Stimulated activated CD4-positive, alpha-beta T cell treated with anti-CD3 and anti-CD28 coated beads, Interleukin-1b, Interleukin-23, amount 100 ng/mL, for 24 hours (primary cell): ENCODE data around the gene CDH4.

ENCODE experiments used
- DNase-seq, 4 experiments: peaks; one replicate each; pipeline ENCODE4 v3.0.0-alpha.2; 2020; ENCODE audit warnings: low read depth in 4 of 4, low spot score in 1 of 4

CDH4 gene

DNA sequence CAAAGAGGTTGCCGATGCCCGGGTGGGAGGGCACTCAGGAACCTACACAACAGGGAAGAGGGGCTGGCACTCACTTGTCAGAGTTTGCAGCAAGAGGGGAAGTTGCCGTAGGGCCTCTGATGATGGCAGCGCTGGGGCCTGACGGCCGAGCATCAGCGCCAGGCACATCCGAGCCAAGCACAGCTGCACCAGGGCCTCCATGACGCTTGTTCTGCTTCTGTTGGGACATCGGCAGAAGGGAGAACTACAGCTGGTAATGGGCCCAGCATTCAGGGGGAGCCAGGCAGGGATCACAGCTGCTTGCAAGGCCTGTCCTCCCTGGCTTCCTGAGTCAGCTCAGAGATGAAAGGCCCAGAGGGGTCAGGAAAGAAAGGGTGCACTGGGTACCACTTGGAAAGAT, 367.7 kb downstream of the CDH4 start:
- DNase-seq: no peak

DNA sequence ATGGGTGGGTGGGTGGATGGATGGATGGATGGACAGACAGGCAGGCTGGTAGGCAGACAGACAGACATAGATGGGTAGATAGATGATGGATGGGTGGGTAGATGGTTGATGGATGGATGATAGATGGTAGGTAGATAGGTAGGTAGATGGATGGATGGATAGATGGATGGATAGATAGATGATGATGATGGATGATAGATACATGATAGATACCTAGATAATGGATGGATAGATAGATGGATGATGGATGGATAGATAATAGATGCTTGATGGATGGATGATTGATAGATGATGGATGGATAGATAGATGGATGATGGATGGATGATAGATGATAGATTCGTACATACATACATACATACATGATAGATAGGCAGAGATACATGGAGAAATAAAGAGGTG, 368.1 kb downstream of the CDH4 start:
- no peak for DNase-seq

DNA sequence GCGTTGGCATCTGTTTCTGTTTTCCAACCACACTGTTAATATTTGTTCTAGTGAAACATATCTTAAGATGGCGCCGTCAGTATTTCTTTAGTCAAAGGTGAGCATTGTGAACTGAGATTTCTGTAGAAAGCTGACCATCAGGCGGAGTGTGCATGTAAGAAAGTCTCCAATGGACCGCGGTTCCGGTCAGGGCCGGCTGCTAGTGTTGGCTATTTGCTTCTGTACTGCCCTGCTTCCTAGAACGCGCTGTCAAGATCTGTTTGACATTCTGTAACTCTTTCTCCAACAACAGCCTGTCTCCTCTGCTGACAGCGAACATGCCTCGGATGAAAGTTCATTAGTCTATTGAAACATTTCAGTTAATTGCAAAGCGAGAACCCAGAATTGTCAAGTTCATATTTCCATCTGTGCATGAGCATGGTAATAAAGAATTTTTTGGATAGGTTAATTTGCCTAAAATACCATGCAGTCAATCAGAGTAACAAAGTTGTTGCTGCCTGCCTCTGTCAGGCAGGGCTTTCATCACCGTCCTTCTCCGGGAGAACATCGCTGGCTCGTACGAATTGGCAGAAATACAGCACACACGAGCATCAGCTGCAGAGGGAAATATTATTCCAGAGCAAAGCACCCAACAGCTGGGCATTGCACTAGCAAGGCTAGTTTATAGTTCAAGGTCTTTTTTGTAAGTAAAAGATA, 369.1 kb downstream of the CDH4 start:
- DNase-seq: no peak

- no peak for DNase-seq
Measured at GRCh38 chr20:61621852-61622251, 369.8 kb downstream of the CDH4 start.

DNA sequence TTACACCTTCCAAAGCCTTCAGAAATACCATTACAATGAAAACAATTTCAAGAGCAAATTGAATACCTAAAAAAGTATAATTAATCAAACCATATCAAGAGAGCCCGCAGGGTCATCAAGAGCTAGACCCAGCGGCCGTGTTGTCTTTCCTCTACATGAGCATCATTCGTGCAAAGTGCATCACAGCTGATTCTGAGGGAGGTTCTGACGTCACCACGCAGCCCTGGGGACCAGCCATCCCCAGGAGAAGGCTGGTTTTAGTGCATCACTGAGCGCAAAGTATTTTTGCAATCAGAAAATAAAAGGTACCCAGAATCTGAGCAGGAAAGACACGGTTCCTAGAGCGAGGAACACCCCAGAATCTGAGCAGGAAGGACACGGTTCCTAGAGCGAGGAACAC, 371.4 kb downstream of the CDH4 start:
- no peak for DNase-seq

- DNase-seq: no peak
Measured at GRCh38 chr20:61625246-61625645, 373.2 kb downstream of the CDH4 start.

DNA sequence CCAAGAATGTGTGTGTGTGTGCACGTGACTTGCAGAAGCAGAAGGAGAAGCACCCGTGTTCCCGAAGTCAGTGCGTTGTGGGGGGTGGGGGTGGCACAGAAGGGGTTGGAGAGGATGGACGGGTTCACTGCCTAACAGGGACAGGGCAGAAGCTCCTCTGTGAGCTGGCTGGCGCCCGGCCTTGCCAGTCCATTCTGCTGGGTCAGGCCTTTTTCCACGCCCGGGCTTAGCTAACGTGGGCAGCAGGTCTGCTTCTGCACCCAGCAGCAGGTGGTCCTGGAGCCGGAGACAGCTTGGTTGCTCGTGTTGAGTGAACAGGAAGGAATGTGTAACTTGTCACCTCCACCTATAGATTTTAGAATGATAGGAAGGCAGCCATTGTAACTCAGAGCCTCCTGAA, 374.4 kb downstream of the CDH4 start:
- no peak for DNase-seq

GRCh38 chr20:61627791-61628415, 375.8 kb downstream of the CDH4 start:
- no peak for DNase-seq

- no peak for DNase-seq
Measured at GRCh38 chr20:61628480-61628879, 376.4 kb downstream of the CDH4 start.

DNA sequence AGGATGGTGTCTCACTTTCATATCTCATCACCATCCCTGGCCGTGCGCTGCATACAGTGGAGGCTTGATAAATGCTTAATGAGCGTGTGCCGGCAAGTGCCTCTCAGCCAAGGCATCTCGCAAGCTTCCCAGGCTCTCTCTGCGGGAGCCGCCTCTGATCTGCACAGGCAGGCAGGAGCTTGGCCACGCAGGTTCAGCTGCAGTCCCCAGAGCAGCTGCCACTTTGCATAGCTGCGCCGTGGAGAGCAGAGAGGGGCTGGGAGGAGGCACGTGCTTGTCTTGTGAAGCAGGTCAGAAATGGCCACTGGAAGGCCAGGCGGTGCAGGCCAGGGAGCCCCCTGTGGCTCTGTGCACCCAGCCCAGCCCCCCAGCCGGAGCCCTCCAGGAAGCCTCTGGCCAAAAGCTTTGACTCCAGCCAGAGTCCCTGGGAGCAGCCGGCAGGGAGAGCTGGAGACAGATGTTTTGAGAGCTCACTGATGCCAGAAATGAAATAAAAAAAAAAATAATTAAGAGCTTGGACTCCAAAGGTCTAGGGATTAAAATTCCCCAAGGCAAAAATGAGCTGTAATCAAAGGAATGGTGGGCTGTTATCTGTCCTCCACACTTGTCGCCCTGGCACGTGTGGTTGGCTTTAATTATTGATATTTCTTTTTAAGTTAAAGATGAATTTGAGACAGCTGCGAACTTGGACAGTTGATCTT, 377.0 kb downstream of the CDH4 start:
- no peak for DNase-seq

DNA sequence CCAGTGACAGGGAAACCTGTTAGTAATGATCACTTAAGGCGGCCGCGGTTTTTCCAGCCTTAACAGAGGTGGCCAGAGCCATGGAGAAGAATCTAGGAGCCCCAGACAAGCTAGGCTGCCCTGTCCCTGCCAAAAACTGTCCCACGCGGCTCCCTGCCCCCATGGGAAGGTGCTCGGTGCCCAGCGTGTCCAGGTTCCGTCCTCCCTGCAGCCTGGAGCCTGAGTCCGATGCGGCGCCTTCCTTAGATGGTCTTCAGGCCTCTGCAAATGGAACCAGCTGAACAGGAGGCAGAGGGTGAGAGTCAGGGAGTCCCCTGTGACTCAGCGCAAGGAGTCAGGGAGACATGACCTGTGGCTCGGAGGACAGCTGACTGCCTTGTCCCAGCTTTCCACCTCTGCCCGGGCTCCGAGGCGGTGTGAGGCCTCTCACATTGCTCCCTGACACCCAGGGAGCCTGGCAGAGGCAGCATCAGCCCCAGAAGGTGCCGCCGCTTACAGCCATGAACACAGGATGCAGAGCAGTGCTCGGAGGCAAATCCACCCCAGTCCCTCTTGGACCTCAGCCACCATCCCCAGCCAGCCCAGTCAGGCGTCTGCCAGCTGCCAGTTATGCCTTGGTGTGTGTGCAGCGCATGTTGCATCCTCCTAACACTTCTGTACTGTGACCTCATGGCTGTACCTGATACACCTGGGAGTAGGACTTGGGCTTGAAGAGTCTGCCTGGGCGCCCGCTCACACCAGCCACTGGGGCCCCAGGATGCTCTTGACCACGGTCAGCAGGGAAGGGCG, 377.7 kb downstream of the CDH4 start:
- no peak for DNase-seq

DNA sequence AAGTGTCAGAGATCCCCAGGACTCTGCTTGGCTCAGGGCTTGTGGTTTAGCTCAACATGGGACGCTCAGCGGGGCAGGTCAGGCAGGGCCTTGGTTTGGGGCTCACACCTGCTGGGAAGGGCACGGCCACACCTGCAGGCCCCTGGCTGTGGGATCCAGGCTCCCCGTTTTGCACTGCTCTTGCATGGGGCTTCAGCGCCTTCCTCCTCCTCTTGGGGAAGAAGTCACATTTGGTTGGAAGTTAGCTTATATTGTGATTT, 378.3 kb downstream of the CDH4 start:
- DNase-seq: no peak

DNA sequence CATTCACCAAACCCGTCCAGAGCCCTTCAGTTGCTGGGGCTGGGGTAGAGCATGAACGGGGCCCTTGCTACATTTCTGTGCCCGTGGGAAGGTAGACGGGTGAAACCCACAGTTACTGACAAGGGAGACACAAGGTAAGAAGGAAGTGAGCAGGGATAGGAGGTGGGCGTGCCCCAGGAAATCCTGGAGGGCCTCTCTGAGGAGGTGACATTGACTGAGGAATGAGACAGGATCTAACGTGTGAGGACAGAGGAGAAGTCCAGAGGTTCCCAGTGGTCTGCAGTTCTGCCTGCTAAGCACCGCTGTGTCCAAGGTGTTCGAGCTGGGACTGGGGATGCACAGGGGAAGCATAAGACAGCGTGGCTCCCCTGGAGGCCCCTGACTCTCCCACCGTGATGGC, 378.8 kb downstream of the CDH4 start:
- DNase-seq: no peak

DNA sequence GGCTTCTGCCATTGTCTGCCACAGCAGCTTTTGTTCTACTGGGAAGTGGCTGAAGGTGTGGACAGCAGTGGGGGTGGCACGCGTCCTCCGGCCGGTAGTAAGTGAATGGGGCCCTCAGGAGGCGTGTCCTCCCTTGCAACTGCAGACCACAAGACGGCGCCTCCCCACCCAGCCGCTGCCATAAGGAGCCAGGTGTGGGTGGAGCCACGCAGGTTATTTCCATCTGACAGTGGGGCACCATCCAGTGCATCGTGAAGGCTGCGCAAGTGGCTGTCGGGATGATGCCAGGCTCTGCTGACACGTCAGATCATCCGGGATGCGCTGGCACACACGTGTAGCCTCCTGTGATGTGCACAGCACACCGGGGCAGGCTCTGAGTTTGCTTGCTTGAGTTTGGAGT, 379.7 kb downstream of the CDH4 start:
- DNase-seq: no peak

DNA sequence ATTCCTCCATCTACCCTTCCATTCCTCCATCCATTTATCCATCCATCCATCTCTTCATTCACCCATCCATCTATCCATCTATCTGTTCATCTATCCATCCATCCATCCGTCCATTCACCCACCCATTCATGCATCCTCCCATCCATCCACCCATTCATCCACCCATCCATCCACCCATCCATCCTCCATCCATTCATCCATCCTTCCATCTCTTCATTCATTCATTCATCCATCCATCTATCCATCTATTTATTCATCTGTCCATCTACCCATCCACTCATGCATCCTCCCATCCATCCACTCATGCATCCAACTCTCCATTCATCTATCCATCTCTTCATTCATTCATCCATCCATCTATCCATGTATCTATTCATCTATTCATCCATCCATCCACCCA, 380.9 kb downstream of the CDH4 start:
- no peak for DNase-seq

DNA sequence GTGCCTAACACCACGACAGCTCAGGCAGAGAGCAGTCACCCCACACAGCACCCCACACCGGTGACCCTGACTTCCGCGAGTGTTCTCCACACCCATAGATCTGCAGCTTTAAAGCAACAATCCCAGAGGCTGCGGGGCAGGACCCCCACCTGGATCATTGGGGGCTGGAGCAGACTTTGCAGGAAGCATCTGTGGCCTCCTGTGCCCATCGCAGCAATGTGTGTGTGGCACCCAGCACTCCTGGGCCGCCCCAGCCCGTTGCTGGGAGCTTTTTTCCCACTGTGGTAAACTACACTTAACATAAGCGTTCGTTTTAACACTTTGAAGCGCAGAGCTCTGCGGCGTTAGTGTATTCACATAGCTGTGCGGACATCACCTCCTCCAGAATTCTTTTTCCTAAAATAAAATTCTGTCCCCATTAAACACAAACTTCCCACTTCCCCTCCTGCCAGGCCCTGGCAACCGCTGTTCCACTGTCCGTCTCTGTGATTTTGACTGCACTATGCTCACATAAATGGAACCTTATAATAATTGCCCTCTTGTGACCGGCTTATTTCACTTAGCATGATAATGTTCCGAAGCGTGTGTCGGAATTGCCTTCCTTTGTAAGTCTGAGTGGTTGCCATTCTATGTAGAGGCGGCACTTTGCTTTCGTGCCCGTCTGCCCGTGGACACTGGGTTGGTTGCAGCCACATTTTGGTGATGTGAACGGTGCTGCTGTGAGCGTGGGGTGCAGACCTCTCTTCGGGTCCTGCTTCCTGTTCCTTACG, 382.5 kb downstream of the CDH4 start:
- no peak for DNase-seq

DNA sequence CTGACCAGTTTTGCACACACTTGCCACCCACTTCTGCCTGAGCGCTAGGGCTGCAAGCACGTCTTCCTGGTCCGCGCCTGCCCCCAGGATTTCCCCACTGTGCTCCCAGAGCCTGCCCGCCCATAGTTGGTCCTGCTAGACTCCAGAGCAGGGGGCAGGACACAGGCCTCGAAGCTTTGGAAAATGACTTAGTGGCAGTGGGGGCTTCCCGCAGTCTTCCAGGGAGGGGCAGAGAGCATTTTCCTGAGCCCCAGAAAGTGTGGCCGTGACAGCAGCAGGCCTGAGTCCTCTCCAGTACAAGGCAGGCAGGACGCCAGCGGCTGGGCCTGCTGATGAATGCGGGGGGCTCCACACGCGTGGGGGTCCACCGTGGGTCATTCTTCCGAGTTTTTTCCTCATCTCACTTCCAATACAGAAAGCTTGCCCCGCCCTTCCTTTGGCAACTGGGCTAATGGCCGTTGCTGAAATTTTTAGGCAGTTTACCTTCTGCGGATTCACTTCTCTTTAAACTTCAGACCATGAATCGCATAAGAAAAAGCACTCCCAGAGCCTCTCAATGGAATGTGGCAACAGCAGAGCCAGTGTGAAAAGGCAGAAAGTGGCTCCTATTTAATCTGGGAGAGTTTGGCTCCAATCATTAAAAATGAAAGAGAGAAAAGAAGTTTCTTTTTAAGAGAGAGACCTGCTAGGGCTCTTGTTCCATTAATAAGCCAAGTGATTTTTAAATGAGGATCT, 383.8 kb downstream of the CDH4 start:
- no peak for DNase-seq

DNA sequence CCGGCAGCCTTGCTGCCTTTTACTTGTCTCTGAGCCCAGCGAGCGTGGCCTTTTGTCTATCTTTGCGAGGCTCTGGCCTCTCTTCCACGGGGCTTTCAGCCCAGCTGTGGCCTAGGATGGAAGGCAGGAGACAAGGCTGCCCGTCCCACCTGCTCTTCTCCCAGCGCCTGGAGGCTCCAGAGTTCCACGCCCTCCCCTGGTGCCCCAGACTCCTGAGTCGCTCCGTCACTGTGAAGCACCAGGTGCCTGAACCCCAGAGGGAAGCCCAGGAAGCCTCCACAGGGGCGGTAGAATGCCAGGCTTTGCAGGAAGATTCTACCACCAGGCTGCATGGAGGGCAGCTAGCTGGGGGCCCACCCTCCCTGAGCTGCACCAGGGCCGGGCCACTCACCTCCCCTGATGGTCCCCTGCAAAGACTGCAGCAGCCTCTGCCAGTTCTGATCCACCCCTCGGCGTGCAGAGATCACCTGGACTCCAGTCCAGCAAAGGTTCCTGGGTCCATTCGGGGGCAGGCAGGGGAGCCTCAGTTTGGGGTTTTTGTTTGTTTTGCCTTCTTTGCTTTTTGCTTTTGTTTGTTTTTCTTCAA, 384.6 kb downstream of the CDH4 start:
- no peak for DNase-seq

GRCh38 chr20:61638802-61639585, 386.9 kb downstream of the CDH4 start:
- DNase-seq: no peak
